SIG-M5 treated with dmso at 0.1 percent for 504 hours (cell line): Measurements from ENCODE around the gene SBK2.
"Not testable (repeated sequence)": the region's sequence is repeated elsewhere in the genome, so short reads cannot be mapped to it uniquely, and the experiment has no call there.

ENCODE experiments used
- DNase-seq: peaks from one replicate; lab custom pipeline; 2025; ENCODE audit not compliant: unreplicated experiment; lab: John Stamatoyannopoulos, UW

SBK2 gene

DNA sequence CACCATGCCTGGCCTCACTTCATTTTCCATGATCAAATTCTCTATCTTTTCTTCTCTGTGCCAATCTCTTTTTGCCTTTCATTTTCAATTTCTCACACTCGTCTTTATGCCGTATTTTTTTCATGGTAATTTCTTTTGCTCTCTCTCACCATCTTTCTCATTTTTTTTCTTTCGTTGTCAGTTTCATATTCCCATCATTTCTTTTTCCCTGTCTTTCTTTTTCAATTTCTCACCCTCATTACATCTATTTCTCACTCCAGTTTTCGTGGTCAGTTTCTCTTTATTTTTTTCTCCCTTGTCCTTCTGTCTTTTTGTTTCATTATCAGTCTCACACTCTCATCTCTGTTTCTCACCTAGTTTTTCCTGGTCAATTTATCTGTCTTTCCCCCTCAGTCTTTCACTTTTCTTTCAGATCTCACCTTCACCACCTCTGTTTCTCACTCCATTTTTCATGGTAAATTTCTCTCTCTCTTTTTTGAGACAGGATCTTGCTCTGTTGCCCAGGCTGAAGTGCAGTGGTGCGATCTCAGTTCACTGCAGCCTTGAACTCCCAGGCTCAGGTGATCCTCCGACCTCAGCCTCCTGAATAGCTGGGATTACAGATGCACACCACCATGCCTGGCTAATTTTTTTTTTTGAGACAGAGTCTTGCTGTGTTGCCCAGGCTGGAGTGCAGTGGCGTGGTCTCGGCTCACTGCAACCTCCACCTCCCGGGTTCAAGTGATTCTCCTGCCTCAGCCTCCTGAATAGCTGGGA is 34.6 kb downstream of the SBK2 start:
- no peak for DNase-seq

DNA sequence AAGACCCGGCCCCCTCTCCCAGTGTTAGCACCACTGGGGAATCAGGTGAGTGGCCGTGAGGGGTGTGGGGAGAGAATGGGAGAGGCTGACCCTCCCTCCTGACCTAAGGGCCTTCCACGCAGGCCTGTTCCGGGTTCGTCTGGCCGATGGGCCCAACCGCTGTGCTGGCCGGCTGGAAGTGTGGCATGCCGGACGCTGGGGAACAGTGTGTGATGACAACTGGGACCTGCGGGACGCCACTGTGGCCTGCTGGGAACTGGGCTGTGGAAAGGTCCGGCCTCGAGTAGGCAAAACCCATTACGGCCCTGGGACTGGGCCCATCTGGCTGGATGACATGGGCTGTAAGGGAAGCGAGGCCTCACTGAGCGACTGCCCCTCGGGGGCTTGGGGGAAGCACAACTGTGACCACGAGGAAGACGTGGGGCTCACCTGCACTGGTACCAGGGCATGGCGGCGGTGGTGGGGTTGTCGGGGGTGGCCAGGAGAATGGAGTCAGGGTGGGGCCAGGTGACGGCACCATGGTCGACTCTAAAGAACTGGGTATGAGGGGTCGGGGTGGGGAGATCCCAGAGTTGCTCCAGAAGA is 36.5 kb downstream of the SBK2 start:
- no peak for DNase-seq

DNA sequence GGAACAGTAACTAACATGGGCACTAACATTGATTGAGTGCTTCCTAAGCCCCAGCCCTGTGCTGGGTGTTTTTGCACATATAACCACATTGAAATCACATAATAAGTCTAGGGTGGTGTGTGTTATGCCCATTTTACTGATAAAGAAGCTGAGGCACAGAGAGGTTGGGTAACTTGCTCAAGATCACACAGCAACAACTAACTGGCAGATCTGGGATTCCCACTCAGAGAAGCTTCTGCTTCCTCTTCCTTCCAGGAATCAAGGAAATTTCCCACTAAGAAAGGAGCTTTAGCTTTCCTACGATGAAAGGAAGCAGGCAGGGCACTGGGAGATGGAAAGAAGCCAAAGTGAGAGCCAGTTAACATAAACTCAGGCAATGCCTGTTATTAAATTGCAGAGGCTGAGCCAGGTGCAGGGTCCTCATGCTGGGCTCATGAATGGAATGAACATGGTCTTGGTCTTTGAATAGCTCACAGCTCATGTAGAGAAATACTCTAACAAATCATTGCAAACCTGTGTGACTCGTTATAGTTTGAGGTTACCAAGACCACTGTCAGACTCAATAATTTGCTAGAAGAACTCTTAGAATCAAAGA is 38.6 kb downstream of the SBK2 start:
- no peak for DNase-seq

DNA sequence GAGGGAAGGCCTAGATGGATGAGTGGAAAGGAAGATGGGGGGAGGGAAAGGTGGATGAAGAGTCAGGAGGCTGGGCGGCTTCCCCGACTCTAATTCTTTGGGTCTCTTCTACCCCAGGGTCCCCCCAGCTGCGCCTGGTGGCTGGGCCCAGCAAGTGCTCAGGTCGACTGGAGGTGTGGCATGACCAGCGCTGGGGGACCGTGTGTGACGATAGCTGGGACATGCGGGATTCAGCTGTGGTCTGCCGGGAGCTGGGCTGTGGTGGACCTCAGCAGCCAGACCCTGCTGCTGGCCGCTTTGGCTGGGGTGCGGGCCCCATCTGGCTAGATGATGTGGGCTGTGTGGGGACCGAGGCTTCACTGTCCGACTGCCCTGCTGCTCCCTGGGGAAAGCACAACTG is 39.2 kb downstream of the SBK2 start:
- DNase-seq: no peak

DNA sequence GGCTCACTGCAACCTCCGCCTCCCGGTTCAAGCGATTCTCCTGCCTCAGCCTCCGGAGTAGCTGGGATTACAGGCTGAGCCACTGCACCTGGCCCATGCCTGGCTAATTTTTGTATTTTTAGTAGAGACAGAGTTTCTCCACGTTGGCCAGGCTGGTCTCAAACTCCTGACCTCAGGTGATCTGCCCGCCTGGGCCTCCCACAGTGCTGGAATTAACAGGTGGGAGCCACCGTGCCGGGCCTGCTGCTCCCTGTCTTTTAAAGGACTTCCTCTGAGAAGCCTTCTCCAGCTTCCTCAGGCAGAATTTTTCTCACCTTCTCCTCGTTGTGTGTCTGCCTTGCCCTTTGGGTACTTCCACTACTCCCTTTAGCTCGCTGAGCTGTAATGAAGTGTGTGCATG is 40.1 kb downstream of the SBK2 start:
- not testable (repeated sequence) for DNase-seq

DNA sequence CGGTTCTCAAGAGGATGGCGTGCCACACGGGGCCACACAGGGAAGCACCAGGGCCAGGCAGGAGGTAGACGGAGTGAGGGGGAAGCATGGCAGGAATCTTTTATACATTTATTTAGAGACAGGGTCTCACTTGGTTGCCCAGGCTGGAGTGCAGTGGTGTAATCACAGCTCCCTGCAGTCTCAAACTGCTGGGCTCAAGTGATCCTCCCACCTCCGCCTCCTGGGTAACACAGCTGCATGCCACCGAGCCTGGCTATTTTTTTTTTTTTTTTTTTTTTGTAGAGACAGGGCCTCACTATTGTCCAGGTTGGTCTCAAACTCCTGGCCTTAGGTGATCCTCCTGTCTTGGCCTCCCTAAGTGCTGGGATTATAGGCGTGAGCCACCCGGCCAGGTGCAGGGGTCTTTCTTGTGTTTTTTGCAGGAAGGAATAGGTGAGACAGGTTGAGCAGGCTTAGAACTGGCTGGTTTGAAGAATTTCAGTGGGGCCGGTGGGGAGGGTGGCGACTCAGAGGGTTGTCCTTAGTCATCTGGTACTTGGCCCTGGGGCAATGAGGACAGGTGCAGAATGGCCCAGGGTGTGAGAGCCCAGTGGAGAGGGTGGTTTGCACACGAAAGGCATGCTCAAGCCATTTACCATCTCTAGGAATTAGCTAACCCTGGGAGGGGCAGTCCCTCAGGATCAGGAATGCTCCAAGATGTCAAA is 41.1 kb downstream of the SBK2 start:
- no peak for DNase-seq

DNA sequence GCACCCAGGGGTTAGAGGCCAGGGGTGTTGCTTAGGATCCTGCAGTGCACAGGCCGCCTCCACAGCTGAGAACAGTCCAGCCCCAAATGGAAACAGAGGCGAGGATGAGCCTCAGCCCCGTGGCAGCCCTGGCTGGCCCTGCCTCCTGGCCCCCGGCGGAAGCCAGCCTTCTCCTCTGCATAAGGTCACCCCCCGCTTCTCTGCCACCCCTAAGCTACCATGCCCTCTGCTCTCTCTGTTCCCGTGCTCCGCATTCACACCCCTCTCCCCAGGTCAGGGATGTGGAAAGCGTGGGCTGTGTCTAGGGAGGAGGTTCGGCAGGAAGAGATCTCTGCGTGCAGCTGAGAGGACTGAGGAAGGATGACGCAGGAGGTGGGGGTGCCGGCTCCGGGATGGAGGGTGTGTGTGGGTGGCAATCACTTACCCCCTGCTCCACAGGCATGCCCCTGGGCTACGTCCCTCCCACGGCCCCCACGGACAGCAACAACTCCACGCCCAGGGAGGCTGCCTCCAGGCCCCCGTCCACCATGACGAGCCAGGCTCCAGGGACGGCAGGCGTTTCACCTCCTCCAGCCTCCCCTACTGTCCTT is 42.7 kb downstream of the SBK2 start:
- DNase-seq: no peak

DNA sequence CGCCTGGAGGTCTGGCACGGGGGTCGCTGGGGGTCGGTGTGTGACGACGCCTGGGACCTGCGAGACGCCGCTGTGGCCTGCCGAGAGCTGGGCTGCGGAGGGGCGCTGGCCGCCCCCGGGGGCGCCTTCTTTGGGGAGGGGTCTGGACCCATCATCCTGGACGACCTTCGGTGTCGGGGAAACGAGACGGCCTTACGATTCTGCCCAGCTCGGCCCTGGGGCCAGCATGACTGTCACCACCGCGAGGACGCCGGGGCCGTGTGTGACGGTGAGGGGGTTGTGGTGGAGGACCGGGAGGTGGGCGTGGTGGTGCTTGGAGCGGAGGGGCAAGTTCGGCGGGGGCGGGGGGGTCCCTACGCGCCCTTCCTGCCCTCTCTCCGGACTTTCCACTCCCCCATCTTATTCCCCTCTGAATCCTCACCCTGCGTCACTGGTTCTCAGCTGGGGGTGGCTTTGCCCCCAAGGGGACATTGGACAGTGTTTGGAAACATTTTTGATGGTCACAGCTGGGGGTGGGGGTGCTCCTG is 43.2 kb downstream of the SBK2 start:
- no peak for DNase-seq

DNA sequence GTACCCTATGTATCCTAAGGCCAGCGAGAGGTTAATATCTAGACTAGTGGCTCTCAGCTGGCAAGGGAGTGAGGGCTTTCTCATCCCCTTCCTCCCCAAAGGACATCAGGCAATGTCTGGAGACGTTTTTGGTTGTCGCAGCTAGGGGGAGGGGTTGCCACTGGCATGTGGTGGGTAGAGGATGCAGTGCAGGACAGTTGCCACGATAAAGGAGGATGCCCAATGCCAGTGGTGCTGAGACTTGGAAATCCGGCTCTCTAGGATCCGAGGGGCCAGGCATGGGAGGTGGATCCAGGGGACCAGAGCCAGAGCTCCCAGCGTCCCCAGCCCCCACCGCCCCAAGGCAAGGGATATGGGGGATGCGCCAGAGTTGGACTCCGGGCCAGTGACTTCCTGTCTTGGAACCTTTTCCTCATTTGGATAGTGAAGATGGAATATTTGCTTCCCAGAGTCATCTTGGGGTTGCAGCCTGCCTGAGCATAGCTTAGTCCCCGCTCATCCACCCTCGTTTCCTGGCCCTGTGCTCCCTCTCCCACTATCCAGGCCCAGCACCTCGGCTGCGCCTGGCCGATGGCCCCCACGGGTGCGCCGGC is 43.8 kb downstream of the SBK2 start:
- DNase-seq: no peak

DNA sequence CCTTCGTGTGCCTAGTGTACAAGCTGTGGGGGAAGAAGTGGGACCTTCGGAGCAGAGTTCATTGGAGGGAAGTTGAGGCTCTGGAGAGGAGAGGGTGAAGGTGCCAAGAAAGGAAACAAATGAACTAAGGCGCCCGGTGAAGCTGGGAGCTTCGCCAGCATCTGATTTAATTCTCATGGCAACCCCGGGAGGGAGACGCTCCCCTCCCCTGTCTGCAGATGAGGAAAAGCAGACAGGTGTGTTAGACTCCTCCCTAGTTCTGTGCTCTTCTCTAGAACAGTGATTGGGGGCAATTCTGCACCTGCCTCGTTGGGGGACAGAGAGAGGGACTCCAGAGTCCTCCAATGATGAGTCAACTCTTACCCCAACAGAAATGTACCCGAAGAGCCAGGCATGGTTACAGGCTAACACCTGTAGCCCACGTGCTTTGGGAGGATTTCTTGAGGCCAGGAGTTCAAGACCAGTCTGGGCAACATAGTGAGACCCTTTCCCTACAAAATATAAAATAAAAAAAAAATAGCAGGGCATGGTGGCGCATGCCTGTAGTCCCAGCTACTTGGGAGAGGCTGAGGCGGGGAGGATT is 44.5 kb downstream of the SBK2 start:
- DNase-seq: no peak

DNA sequence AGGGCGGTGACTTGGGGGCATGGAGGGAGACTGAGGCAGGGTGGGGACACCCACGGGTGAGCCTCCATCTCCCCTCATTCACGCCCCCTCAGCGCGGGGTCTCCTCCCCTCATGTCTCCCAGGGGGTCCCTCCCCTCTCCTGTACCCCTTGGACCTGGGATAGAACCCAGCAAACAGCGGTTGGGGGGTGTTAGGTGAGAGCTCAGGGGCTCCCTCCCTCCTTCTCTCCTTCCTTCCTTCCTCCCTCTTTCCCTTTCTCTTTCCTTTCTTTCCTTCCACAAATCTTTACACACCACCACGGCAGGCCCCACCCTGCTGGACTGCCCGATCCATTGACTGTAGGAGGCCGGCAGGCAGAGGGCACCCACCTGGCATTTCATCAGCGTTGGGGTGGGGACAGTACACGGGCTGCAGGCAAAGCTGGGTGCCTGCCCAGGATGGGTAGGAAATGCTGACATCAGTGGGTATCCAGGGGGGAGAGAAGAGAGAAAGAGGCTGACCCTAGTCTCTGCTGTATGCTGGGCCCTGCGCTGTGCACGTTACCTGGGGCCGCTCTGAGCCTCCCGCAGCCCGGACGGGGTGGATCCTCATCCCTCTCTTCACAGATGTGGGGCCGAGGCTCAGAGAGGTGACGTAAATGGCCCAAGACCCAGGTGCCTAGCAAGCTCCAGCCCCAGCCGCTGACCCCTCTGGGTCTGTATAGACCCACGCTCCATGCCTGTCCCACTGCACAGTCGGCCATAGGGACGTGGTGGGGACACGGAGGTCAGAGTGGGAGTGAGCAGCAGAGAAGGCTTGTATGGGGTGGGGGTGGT is 45.2 kb downstream of the SBK2 start:
- DNase-seq: no peak

DNA sequence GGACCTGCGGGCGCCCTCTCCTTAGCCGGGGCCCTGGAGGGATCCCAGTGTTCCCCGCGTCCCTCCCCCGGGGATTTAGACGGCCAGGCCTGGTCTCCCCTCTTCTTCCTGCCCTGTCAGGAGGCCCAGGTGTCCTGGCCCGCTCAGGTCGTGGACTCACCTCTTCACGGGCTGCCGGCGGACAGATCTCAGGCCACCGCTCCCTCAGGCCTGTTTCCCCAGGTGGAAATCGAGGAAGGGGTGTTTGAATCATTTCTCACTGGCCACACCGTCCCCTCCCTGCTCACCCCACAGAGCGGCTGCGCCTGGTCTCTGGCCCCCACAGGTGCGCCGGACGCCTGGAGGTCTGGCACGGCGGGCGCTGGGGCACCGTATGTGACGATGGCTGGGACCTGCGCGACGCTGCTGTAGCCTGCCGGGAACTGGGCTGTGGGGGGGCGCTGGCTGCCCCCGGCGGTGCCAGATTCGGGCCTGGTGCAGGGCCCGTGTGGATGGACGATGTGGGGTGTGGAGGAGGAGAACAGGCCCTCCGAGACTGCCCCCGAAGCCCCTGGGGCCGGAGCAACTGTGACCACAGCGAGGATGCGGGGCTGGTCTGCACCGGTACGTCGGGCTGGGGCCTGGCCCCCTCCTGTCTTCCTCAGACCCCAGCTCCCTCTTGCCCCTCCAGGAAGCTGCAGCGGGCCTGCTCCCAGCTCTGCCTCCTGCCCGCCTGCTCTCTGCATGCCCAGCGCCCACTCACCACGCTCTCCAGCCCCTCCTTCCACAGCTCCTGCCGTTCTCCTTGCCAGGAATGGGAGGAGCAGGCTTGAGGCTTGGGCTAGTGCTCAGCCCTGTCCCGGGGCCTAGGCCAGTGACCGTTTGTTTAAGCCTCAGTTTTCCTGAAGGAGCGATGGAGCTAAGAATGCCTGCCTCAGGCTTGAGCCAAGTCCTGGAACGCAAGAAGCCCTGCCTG is 46.2 kb downstream of the SBK2 start:
- DNase-seq: no peak

DNA sequence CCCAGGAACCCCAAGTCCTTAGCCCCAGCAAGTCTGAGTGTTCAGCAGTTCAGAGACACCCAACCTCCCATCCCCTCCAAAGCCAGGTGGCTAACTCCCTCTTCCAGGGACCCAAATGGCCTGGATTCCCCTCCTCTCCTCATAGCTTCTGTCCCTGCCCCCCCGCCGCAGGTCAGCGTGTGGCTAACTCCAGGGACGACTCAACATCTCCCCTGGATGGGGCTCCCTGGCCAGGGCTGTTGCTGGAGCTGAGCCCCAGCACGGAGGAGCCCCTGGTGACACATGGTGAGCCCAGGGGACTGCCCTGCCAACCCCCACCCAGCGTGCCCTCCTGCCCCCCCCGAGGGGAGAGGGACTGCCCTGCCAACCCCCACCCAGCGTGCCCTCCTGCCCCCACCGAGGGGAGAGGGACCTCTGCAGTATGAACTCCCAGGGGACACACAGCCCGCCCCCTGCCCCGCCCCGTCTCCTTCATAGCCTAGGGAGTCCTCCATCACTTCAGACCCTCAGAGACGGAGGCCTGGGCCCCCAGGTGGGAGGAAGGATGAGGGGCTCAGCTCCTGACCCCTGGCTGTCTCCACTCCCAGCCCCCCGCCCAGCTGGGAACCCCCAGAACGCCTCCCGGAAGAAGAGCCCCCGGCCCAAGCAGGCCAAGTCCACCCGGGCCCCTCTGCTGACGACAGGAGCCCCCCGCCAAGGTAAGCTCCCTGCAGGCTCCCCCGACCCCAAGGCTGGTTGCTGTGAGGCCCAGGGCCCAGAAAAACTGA is 47.0 kb downstream of the SBK2 start:
- DNase-seq: no peak

DNA sequence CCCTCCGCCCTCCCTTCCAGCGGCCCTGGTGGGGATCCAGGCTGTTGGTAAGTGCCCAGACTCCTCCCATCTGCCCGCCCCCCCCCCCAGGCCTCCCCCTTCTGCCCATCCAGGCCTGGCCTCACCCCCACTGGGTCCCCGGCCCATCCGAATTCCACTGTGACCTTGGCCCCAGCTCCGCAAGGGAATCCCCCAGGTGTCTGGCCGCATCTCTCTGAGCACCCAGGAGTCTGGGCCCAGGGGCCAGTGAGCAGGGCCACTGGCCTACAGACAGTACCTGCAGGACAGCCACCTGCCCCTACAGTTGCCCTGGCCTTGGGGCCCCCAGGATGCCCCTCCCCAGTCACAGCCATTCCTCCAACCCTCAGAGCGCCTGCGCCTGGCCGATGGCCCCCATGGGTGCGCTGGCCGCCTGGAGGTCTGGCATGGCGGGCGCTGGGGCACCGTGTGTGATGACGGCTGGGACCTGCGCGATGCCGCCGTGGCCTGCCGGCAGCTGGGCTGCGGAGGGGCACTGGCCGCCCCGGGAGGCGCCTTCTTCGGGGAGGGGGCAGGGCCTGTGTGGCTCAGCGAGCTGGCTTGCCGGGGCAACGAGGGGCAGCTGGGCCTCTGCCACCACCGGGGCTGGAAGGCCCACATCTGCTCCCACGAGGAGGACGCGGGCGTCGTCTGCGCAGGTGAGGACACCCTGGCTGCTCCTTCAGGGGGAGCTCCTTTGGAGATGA is 47.8 kb downstream of the SBK2 start:
- DNase-seq: no peak

DNA sequence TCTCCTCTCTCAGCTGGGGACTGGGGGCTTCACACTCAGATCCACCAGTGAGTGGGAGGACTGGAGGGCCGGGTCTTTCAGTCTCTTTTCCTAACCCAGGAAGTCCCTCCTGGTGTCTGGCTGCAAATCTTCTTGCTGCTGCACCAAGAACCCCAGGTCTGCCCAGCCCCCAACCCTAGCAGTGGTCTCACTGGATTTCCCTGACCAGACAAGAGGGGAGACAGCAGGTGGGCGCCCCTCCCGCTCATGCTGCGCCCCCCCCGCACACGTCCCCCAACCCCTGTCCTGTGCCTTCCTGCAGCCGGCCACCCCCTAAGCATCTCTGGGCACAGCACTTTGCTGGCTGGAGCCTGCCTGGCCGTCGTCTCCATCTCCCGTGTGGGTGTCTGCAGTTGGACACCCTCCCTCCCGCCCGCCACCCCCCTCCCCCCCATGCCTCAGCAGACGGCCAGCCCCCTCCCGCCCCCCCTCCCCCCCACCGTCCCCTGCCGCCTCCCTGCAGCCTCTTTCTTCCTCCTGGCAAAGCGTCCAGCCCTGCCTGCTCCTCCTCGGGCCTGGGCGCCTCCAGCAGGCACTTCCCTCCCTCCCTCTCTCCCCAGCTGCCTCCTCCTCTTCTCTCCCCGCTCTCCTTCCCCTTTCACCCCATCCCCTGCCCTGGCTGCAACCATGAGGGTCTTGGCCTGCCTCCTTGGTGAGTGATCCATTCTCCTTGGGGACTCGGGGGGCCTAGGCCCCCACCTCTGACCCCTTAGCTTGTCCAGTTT is 48.8 kb downstream of the SBK2 start, which contains the start of gene SSC5D:
Gene SSC5D, plus strand, starts transcription at position 513 of the 764 bp plus-strand sequence. Its CDS starts 154 bp downstream, at position 667.
- DNase-seq: no peak
